H9 (cell line): ENCODE measurements around the gene RIMBP2. TPM values are rescaled to one million over a fixed set of nuclear protein-coding genes. Genes with fewer than 3 reads are reported as not detected.

ENCODE experiments used
- DNase-seq: peaks from one replicate; pipeline ENCODE4 v3.0.0-alpha.2; 2017
- H2AFZ ChIP-seq: one replicate; pipeline ENCODE4 v1.6.1; 2013; ENCODE audit warnings: mild to moderate bottlenecking, low read length, control low read depth, moderate library complexity
- H2AK5ac ChIP-seq: 2 replicates; pipeline ENCODE4 v1.6.1; 2013; ENCODE audit warnings: low read length, control low read depth, mixed read lengths; ENCODE audit not compliant: insufficient read length
- H2BK120ac ChIP-seq: one replicate; pipeline ENCODE4 v1.6.1; 2013; ENCODE audit warnings: low read depth, mild to moderate bottlenecking, low read length, control low read depth, inconsistent platforms; ENCODE audit not compliant: poor library complexity, severe bottlenecking
- H2BK12ac ChIP-seq: 2 replicates; pipeline ENCODE4 v1.6.1; 2013; ENCODE audit warnings: low read length, control low read depth, mixed read lengths, low read depth; ENCODE audit not compliant: insufficient read length
- H2BK15ac ChIP-seq: 2 replicates; pipeline ENCODE4 v1.6.1; 2013; ENCODE audit warnings: low read depth, low read length, control low read depth
- H2BK20ac ChIP-seq: one replicate; pipeline ENCODE4 v1.6.1; 2013; ENCODE audit warnings: low read depth, mild to moderate bottlenecking, low read length, control low read depth, inconsistent platforms; ENCODE audit not compliant: poor library complexity, severe bottlenecking
- H2BK5ac ChIP-seq: 2 replicates; pipeline ENCODE4 v1.6.1; 2013; ENCODE audit warnings: low read length, control low read depth, mixed read lengths; ENCODE audit not compliant: insufficient read length
- H3K14ac ChIP-seq: 2 replicates; pipeline ENCODE4 v1.6.1; 2013; ENCODE audit warnings: low read length, control low read depth; ENCODE audit not compliant: insufficient read depth
- H3K18ac ChIP-seq: 2 replicates; pipeline ENCODE4 v1.6.1; 2013; ENCODE audit warnings: low read depth, mild to moderate bottlenecking, mixed read lengths, low read length, control low read depth; ENCODE audit not compliant: insufficient read length
- H3K23ac ChIP-seq: 2 replicates; pipeline ENCODE4 v1.6.1; 2013; ENCODE audit warnings: low read length, control low read depth, mixed read lengths, low read depth; ENCODE audit not compliant: insufficient read length
- H3K23me2 ChIP-seq: 2 replicates; pipeline ENCODE4 v1.6.1; 2013; ENCODE audit warnings: low read depth, mild to moderate bottlenecking, mixed read lengths, low read length, control low read depth; ENCODE audit not compliant: insufficient read length, poor library complexity, severe bottlenecking
- H3K27ac ChIP-seq: 2 replicates; pipeline ENCODE4 v1.5.1; 2013; ENCODE audit warnings: low read length, control low read depth, mixed read lengths, low read depth; ENCODE audit not compliant: insufficient read length
- H3K27me3 ChIP-seq: 2 replicates; pipeline ENCODE4 v1.6.1; 2013; ENCODE audit warnings: low read length, control low read depth, inconsistent platforms; ENCODE audit not compliant: insufficient read depth
- H3K4ac ChIP-seq: 2 replicates; pipeline ENCODE4 v1.6.1; 2013; ENCODE audit warnings: low read depth, mild to moderate bottlenecking, control low read depth, inconsistent platforms, low read length, moderate library complexity
- H3K4me1 ChIP-seq: 2 replicates; pipeline ENCODE4 v1.6.1; 2013; ENCODE audit warnings: low read length, control low read depth, inconsistent platforms; ENCODE audit not compliant: insufficient read depth
- H3K4me2 ChIP-seq: 2 replicates; pipeline ENCODE4 v1.6.1; 2013; ENCODE audit warnings: low read length, control low read depth, mixed read lengths; ENCODE audit not compliant: insufficient read length, insufficient read depth
- H3K56ac ChIP-seq: 2 replicates; pipeline ENCODE4 v1.6.1; 2013; ENCODE audit warnings: low read depth, mild to moderate bottlenecking, mixed read lengths, low read length, control low read depth; ENCODE audit not compliant: insufficient read length
- H3K79me1 ChIP-seq: 2 replicates; pipeline ENCODE4 v1.6.1; 2013; ENCODE audit warnings: low read depth, mild to moderate bottlenecking, moderate library complexity, low read length, control low read depth, inconsistent platforms; ENCODE audit not compliant: insufficient read depth, poor library complexity, severe bottlenecking
- H3K79me2 ChIP-seq: 2 replicates; pipeline ENCODE4 v1.6.1; 2013; ENCODE audit warnings: low read length, control low read depth, inconsistent platforms; ENCODE audit not compliant: insufficient read depth
- H3K9ac ChIP-seq: 2 replicates; pipeline ENCODE4 v1.6.1; 2013; ENCODE audit warnings: low read length, control low read depth, mixed read lengths; ENCODE audit not compliant: insufficient read length; ENCODE audit errors: extremely low read depth
- H3K9me3 ChIP-seq: one replicate; pipeline ENCODE4 v1.6.1; 2013; ENCODE audit warnings: low read depth, low read length, inconsistent platforms; ENCODE audit not compliant: control insufficient read depth
- H3T11ph ChIP-seq: one replicate; pipeline ENCODE4 v1.6.1; 2013; ENCODE audit warnings: mild to moderate bottlenecking, low read length, control low read depth, inconsistent platforms
- H4K20me1 ChIP-seq: one replicate; pipeline ENCODE4 v1.6.1; 2013; ENCODE audit not compliant: control insufficient read depth, insufficient read length, insufficient read depth
- H4K5ac ChIP-seq: 2 replicates; pipeline ENCODE4 v1.6.1; 2013; ENCODE audit warnings: low read depth, mild to moderate bottlenecking, mixed read lengths, low read length, control low read depth; ENCODE audit not compliant: insufficient read length
- H4K8ac ChIP-seq: replicated peaks from 2 replicates; pipeline ENCODE4 v1.6.1; 2013; ENCODE audit warnings: low read length, control low read depth, mixed read lengths, low read depth; ENCODE audit not compliant: insufficient read length
- H4K91ac ChIP-seq: 2 replicates; pipeline ENCODE4 v1.6.1; 2013; ENCODE audit warnings: low read depth, mild to moderate bottlenecking, moderate library complexity, mixed read lengths, low read length, control low read depth; ENCODE audit not compliant: insufficient read length
- H3K27ac Mint-ChIP-seq, 3 experiments: 2 replicates in 2 of 3; 3 replicates in 1 of 3; pipeline ENCODE4 v1.8.0; 2020 to 2021; ENCODE audit warnings: mixed read lengths in 3 of 3, mild to moderate bottlenecking in 1 of 3, moderate library complexity in 1 of 3
- H3K27me3 Mint-ChIP-seq: 2 replicates; pipeline ENCODE4 v1.8.0; 2021; ENCODE audit warnings: low read depth, mild to moderate bottlenecking, moderate library complexity, mixed read lengths
- H3K36me3 Mint-ChIP-seq, 3 experiments: 2 replicates in 2 of 3; 3 replicates in 1 of 3; pipeline ENCODE4 v1.8.0; 2020 to 2021; ENCODE audit warnings: low read depth in 3 of 3, mixed read lengths in 3 of 3; ENCODE audit not compliant: insufficient read depth in 1 of 3
- H3K4me1 Mint-ChIP-seq, 2 experiments: 2 replicates each; pipeline ENCODE4 v1.8.0; 2020; ENCODE audit warnings: mixed read lengths in 2 of 2
- H3K4me3 Mint-ChIP-seq, 2 experiments: 2 replicates in 1 of 2; 3 replicates in 1 of 2; pipeline ENCODE4 v1.8.0; 2020 to 2021; ENCODE audit warnings: mild to moderate bottlenecking in 2 of 2, mixed read lengths in 2 of 2, moderate library complexity in 1 of 2
- H3K9me3 Mint-ChIP-seq, 2 experiments: 2 replicates in 1 of 2; 3 replicates in 1 of 2; pipeline ENCODE4 v1.8.0; 2020; ENCODE audit warnings: mild to moderate bottlenecking in 2 of 2, mixed read lengths in 2 of 2, moderate library complexity in 1 of 2
- CTCF ChIP-seq: fragments of 200-600 bp; sonication (generic); conservative IDR thresholded peaks from 3 replicates; pipeline ENCODE4 v1.8.0; 2021; ENCODE audit warnings: antibody characterized with exemption, mild to moderate bottlenecking
- WGBS: extraction: QIAGEN DNeasy Blood & Tissue Kit; methylation state at CpG from one replicate; pipeline ENCODE4 v1.1.7; 2013; ENCODE audit warnings: missing lambda C conversion rate, low lambda C conversion rate, mixed read lengths; ENCODE audit not compliant: insufficient read length; ENCODE audit errors: extremely low coverage; 5-methylcytosine and 5-hydroxymethylcytosine counted together
- total RNA-seq: library from RNA; stranded (reverse); gene quantifications from 2 replicates; pipeline ENCODE4 v1.2.1, GENCODE V29; 2021

RIMBP2 gene
- total RNA-seq, 1 experiment from 2014 or later: 0.70 TPM

DNA sequence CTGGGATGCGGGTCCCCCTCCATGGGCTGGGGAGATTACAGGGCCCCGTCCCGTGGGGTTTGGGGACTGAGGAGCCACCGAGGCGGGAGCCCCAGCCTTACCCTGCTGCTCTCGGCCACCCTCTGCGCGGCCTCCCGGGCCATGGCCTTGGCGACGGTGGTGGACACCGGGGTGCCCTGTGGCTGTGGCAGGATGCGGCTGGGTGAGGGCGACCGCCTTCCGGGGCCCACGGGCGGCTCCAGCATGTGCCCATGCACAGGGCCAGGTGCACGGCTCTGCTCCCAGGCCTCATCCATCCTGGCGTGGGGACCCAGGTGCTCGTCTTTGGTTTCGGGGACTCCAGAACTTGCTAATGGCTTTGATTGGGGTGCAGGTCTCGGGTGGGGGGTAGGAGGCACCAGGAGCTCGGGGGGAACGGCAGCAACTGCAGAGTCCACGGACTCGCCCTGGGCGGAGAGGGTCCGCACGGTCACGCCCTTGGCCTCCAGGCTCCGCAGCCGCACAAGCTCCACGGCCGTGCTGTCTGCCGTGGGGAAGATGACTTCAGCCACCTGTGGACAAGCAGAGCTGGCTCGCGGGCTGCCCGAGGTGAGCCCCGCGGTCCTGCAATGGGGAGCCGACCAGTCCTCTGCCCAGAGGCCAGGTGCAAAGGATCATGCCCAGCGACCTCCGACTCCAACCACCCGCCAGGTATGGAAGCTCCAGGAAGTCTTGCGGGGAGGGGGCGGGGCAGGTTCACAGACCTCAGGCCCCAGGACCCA, 279.2 kb downstream of the RIMBP2 start:
- H3K4me2 ChIP-seq: no peak overlapping the region
- Mint-ChIP-seq H3K4me1 (no peaks in the 10 kb centered on the region), H3K27ac (no peak overlapping the region), H3K36me3 (no peaks in the 10 kb centered on the region; a peak in 1 of 7 replicates), H3K9me3 (peaks cover 6 to 9% of the 10 kb centered on the region in 2 experiments; a peak in 4 of 5 replicates), H3K4me3 (no peak overlapping the region), H3K27me3 (peaks cover 2% of the 10 kb centered on the region; the same call in 1 of the 2 replicates)
- no peak for TF ChIP-seq CTCF
- H2BK12ac ChIP-seq: no peak overlapping the region
- no peak overlapping the region for H3K23ac ChIP-seq
- H4K20me1 ChIP-seq: no peaks in the 10 kb centered on the region
- H3K4me1 ChIP-seq: no peaks in the 10 kb centered on the region
- H3K23me2 ChIP-seq: no peaks in the 10 kb centered on the region
- no peak overlapping the region for H4K5ac ChIP-seq
- H3K4ac ChIP-seq: no peak overlapping the region
- H3K27me3 ChIP-seq: no peaks in the 10 kb centered on the region
- H3K56ac ChIP-seq: no peak overlapping the region
- H3K79me2 ChIP-seq: no peaks in the 10 kb centered on the region
- H3K14ac ChIP-seq: no peak overlapping the region
- H2BK120ac ChIP-seq: no peak overlapping the region
- no peak overlapping the region for H2AK5ac ChIP-seq
- WGBS: no CpG with 5 or more reads among the region's 47 CpGs
- H3T11ph ChIP-seq: no peak overlapping the region
- H2BK5ac ChIP-seq: no peak overlapping the region
- H3K18ac ChIP-seq: no peak overlapping the region
- H2BK15ac ChIP-seq: no peak overlapping the region
- no peak overlapping the region for H3K9ac ChIP-seq
- no peak overlapping the region for H4K91ac ChIP-seq
- no peaks in the 10 kb centered on the region for H3K9me3 ChIP-seq
- H2BK20ac ChIP-seq: no peak overlapping the region
- no peak overlapping the region for H3K27ac ChIP-seq
- no peak for DNase-seq
- no peak overlapping the region for H2AFZ ChIP-seq
- H3K79me1 ChIP-seq: no peaks in the 10 kb centered on the region
- H4K8ac ChIP-seq: no peak overlapping the region
